NT2/D1 (cell line): ENCODE results near the gene CLDN5.

ENCODE experiments used
- SUZ12 ChIP-seq: IDR thresholded peaks from 2 replicates; pipeline ENCODE4 v1.6.1; 2011; ENCODE audit not compliant: insufficient read length, insufficient read depth; ENCODE audit errors: extremely low read depth
- YY1 ChIP-seq: IDR thresholded peaks from 2 replicates; pipeline ENCODE4 v1.6.1; 2011; ENCODE audit not compliant: insufficient read length, insufficient read depth
- ZNF274 ChIP-seq: IDR thresholded peaks from 2 replicates; pipeline ENCODE4 v1.6.1; 2011; ENCODE audit warnings: mild to moderate bottlenecking, low read depth, low read length

- TF ChIP-seq ZNF274: no peak
- TF ChIP-seq SUZ12: no peak
- TF ChIP-seq YY1: no peak
Measured at GRCh38 chr22:19526076-19526701, 2.0 kb upstream of the CLDN5 start.
